ENCODE data around the gene SEMA4C.

Gene SEMA4C

GRCh38 chr2:96912346-96913116 is 42.7 kb upstream of the SEMA4C start:
- Histone ChIP-seq H3K27me3 (ENCODE audit: insufficient read depth, poor library complexity, severe bottlenecking) (no peaks in the 10 kb centered on the region), H3K4me3 (replicated peaks; ENCODE audit: insufficient read depth, low read length) (no peak overlapping the region), H3K27ac (replicated peaks) (no peak overlapping the region)
- no peak for DNase-seq (ENCODE audit: low read depth in 1 of 2, low spot score in 1 of 2)
- TF ChIP-seq POLR2AphosphoS5 (IDR thresholded peaks at IDR 0.05; ENCODE audit: low read depth) = no peak
- no peak for TF ChIP-seq REST (IDR thresholded peaks at IDR 0.05; ENCODE audit: insufficient replicate concordance, low read depth)
- no peak for TF ChIP-seq SPI1 (IDR thresholded peaks at IDR 0.05; ENCODE audit: borderline replicate concordance, low read depth)

- Histone ChIP-seq H3K4me3 (replicated peaks; ENCODE audit: insufficient read depth, low read length) (no peak overlapping the region), H3K27ac (replicated peaks) (no peak overlapping the region), H3K27me3 (ENCODE audit: insufficient read depth, poor library complexity, severe bottlenecking) (no peaks in the 10 kb centered on the region)
- TF ChIP-seq REST (IDR thresholded peaks at IDR 0.05; ENCODE audit: insufficient replicate concordance, low read depth) = no peak
- no peak for TF ChIP-seq SPI1 (IDR thresholded peaks at IDR 0.05; ENCODE audit: borderline replicate concordance, low read depth)
- no peak for TF ChIP-seq POLR2AphosphoS5 (IDR thresholded peaks at IDR 0.05; ENCODE audit: low read depth)
- TF ChIP-seq CTCF (IDR thresholded peaks at IDR 0.05; ENCODE audit: insufficient read depth, low read length) = no peak
- no peak for TF ChIP-seq GABPA (IDR thresholded peaks at IDR 0.05; ENCODE audit: low read depth)
- no peak for DNase-seq (ENCODE audit: low read depth in 1 of 2, low spot score in 1 of 2)
Observed at GRCh38 chr2:96909611-96910021, 39.7 kb upstream of the SEMA4C start.

GRCh38 chr2:96907115-96908041 is 37.5 kb upstream of the SEMA4C start:
- Histone ChIP-seq H3K27me3 (ENCODE audit: insufficient read depth, poor library complexity, severe bottlenecking) (no peaks in the 10 kb centered on the region), H3K27ac (replicated peaks) (no peak overlapping the region), H3K4me3 (replicated peaks; ENCODE audit: insufficient read depth, low read length) (no peak overlapping the region)
- no peak for TF ChIP-seq CTCF (IDR thresholded peaks at IDR 0.05; ENCODE audit: insufficient read depth, low read length)
- no peak for TF ChIP-seq GABPA (IDR thresholded peaks at IDR 0.05; ENCODE audit: low read depth)
- TF ChIP-seq REST (IDR thresholded peaks at IDR 0.05; ENCODE audit: insufficient replicate concordance, low read depth) = no peak
- TF ChIP-seq SPI1 (IDR thresholded peaks at IDR 0.05; ENCODE audit: borderline replicate concordance, low read depth) = no peak
- TF ChIP-seq POLR2AphosphoS5 (IDR thresholded peaks at IDR 0.05; ENCODE audit: low read depth) = no peak
- no peak for DNase-seq (ENCODE audit: low read depth in 1 of 2, low spot score in 1 of 2)
